OCI-LY3 (cell line): Measurements from ENCODE around the gene MYO9A.
"Not testable (repeated sequence)": the region's sequence is repeated elsewhere in the genome, so short reads cannot be mapped to it uniquely, and the experiment has no call there.

ENCODE experiments used
- H2AFZ ChIP-seq: fragments of 200-600, 300-600 bp; shearing (Covaris generic); 2 replicates; pipeline ENCODE4 v1.6.0; 2014; ENCODE audit warnings: antibody characterized with exemption, low read depth, low read length
- H3K27ac ChIP-seq: fragments of 200-600, 300-600 bp; sonication (generic); 2 replicates; pipeline ENCODE4 v1.5.1; 2014; ENCODE audit warnings: mild to moderate bottlenecking, low read length, moderate library complexity, mixed read lengths
- H3K27me3 ChIP-seq: fragments of 200-600, 300-600 bp; sonication (generic); 2 replicates; pipeline ENCODE4 v1.6.1; 2014; ENCODE audit warnings: low read depth, low read length, mixed read lengths
- H3K36me3 ChIP-seq: fragments of 200-600, 300-600 bp; sonication (generic); replicated peaks from 2 replicates; pipeline ENCODE3; 2014; ENCODE audit warnings: low read depth, low read length, mixed read lengths
- H3K4me1 ChIP-seq: fragments of 300-600, 200-600 bp; sonication (generic); 2 replicates; pipeline ENCODE4 v1.6.1; 2014; ENCODE audit warnings: low read length, mixed read lengths
- H3K4me2 ChIP-seq: fragments of 200-600, 300-600 bp; sonication (generic); 2 replicates; pipeline ENCODE4 v1.6.1; 2014; ENCODE audit warnings: low read length, mixed read lengths
- H3K4me3 ChIP-seq: fragments of 300-600, 200-600 bp; sonication (generic); 2 replicates; pipeline ENCODE4 v1.5.1; 2014; ENCODE audit warnings: antibody characterized with exemption, mild to moderate bottlenecking, low read length, moderate library complexity
- H3K79me2 ChIP-seq: fragments of 300-600, 200-600 bp; shearing (Covaris generic); 2 replicates; pipeline ENCODE4 v1.6.1; 2014; ENCODE audit warnings: mild to moderate bottlenecking, low read length, mixed read lengths
- H3K9ac ChIP-seq: fragments of 300-600, 200-600 bp; shearing (Covaris generic); 2 replicates; pipeline ENCODE4 v1.6.0; 2014; ENCODE audit warnings: mild to moderate bottlenecking, low read length, moderate library complexity
- H3K9me3 ChIP-seq: fragments of 200-600, 300-600 bp; shearing (Covaris generic); 2 replicates; pipeline ENCODE4 v1.6.1; 2014; ENCODE audit warnings: low read length, mixed read lengths; ENCODE audit not compliant: insufficient read depth
- H4K20me1 ChIP-seq: fragments of 200-600, 300-600 bp; sonication (generic); 2 replicates; pipeline ENCODE4 v1.6.1; 2016; ENCODE audit warnings: low read length, mixed read lengths; ENCODE audit not compliant: insufficient read depth
- EZH2phosphoT487 ChIP-seq: fragments of 200-600 bp; shearing (Covaris generic); IDR thresholded peaks from 2 replicates; pipeline ENCODE4 v1.6.1; 2018; ENCODE audit warnings: antibody characterized with exemption, mixed run types, low read depth
- TF ChIP-seq, protein P1 (sequence below): fragments of 200-600, 300-600 bp; sonication (generic); IDR thresholded peaks from 2 replicates; pipeline ENCODE4 v1.5.1; 2014; ENCODE audit warnings: antibody characterized with exemption, low read length, low read depth

MYO9A gene

DNA sequence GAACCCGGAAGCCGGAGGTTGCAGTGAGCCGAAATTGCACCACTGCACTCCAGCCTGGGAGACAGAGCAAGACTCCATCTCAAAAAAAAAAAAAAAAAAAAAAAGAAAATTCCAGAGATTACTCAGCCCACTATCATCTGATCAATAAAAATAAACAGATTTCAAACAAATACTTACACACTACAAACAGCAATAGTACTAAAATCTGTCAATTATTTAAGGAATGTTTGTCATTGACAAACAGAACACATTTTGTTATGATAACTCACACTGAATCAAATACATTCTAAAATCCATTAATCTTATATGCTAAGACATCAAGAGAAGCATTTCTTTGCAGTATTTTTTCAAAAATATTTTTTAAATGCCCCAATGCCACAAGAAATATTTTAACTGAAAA lies 7.6 kb downstream of the MYO9A start:
- Histone ChIP-seq H3K79me2 (peaks cover 81% of the 10 kb centered on the region), H3K4me2 (no peak overlapping the region), H3K27ac (no peak overlapping the region), H3K4me1 (peaks cover 3% of the 10 kb centered on the region), H3K9ac (no peak overlapping the region), H2AFZ (no peak overlapping the region), H3K9me3 (no peaks in the 10 kb centered on the region), H3K4me3 (no peak overlapping the region), H3K36me3 (no peaks in the 10 kb centered on the region), H3K27me3 (no peaks in the 10 kb centered on the region), H4K20me1 (peaks cover 35% of the 10 kb centered on the region)
- no peak for TF ChIP-seq EZH2phosphoT487
- TF ChIP-seq, protein P1, sequence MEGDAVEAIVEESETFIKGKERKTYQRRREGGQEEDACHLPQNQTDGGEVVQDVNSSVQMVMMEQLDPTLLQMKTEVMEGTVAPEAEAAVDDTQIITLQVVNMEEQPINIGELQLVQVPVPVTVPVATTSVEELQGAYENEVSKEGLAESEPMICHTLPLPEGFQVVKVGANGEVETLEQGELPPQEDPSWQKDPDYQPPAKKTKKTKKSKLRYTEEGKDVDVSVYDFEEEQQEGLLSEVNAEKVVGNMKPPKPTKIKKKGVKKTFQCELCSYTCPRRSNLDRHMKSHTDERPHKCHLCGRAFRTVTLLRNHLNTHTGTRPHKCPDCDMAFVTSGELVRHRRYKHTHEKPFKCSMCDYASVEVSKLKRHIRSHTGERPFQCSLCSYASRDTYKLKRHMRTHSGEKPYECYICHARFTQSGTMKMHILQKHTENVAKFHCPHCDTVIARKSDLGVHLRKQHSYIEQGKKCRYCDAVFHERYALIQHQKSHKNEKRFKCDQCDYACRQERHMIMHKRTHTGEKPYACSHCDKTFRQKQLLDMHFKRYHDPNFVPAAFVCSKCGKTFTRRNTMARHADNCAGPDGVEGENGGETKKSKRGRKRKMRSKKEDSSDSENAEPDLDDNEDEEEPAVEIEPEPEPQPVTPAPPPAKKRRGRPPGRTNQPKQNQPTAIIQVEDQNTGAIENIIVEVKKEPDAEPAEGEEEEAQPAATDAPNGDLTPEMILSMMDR: no peak

DNA sequence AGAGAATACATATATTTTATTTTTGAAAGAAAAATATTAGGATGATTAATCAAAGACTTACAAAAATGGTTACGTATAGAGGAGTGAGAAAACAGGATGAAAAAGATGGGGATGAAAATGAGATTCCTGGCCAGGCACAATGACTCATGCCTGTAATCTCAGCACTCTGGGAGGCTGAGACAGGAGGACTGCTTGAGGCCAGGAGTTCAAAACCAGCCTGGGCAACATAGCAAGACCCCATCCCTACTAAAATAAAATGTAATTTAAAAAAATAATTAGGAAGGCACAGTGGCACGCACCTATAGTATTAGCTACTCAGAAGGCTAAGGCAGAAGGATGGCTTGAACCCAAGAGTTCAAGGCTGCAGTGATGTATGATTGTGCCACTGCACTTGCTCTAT lies 11.9 kb downstream of the MYO9A start:
- H3K79me2 ChIP-seq: peaks cover 59% of the 10 kb centered on the region

DNA sequence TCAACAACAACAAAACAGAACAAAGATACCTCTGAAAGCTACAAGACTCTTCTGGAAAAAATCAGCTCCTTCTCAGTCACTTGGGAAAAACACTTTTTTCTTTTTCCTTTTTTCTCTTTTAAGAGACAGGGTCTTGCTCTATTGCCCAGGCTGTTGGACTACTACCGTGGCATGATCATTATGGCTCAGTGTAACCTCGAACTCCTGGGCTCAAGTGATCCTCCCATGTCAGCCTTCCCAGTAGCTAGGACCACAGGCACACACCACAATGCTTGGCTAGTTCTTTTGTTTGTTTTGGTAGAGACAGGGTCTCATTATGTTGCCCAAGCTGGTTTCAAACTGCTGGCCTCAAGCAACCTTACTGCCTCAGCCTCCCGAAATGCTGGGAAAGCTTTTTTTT lies 12.8 kb downstream of the MYO9A start:
- Histone ChIP-seq H3K4me2 (no peak overlapping the region), H3K36me3 (no peaks in the 10 kb centered on the region), H3K27ac (no peak overlapping the region), H4K20me1 (peaks cover 37% of the 10 kb centered on the region), H3K4me1 (peaks cover 18% of the 10 kb centered on the region), H2AFZ (no peak overlapping the region), H3K9ac (no peak overlapping the region), H3K9me3 (no peaks in the 10 kb centered on the region), H3K79me2 (peaks cover 51% of the 10 kb centered on the region), H3K27me3 (no peaks in the 10 kb centered on the region), H3K4me3 (no peak overlapping the region)
- TF ChIP-seq EZH2phosphoT487: no peak
- TF ChIP-seq, protein P1: no peak

More for the DNA sequence above, 11.9 kb downstream of the MYO9A start:
- Histone ChIP-seq H3K9ac (no peak overlapping the region), H2AFZ (no peak overlapping the region), H3K36me3 (no peaks in the 10 kb centered on the region), H3K9me3 (no peaks in the 10 kb centered on the region), H3K27ac (no peak overlapping the region), H4K20me1 (peaks cover 37% of the 10 kb centered on the region), H3K4me1 (peaks cover 18% of the 10 kb centered on the region), H3K4me3 (no peak overlapping the region), H3K27me3 (no peaks in the 10 kb centered on the region), H3K4me2 (no peak overlapping the region)
- TF ChIP-seq, protein P1: no peak
- no peak for TF ChIP-seq EZH2phosphoT487

DNA sequence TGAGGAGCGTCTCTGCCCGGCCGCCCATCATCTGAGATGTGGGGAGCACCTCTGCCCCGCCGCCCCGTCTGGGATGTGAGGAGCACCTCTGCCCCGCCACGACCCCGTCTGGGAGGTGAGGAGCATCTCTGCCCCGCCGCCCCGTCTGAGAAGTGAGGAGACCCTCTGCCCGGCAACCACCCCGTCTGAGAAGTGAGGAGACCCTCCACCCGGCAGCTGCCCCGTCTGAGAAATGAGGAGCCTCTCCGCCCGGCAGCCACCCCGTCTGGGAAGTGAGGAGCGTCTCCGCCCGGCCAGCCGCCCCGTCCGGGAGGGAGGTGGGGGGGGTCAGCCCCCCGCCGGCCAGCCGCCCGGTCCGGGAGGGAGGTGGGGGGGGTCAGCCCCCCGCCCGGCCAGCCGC lies 17.4 kb downstream of the MYO9A start:
- H3K27me3 ChIP-seq, H2AFZ ChIP-seq, H3K9me3 ChIP-seq, H3K4me3 ChIP-seq, H3K9ac ChIP-seq, H3K27ac ChIP-seq, H3K36me3 ChIP-seq, H3K4me2 ChIP-seq: not testable (repeated sequence)
- peaks cover 32% of the 10 kb centered on the region for H3K79me2 ChIP-seq
- H4K20me1 ChIP-seq: peaks cover 27% of the 10 kb centered on the region
- H3K4me1 ChIP-seq: peaks cover 18% of the 10 kb centered on the region

DNA sequence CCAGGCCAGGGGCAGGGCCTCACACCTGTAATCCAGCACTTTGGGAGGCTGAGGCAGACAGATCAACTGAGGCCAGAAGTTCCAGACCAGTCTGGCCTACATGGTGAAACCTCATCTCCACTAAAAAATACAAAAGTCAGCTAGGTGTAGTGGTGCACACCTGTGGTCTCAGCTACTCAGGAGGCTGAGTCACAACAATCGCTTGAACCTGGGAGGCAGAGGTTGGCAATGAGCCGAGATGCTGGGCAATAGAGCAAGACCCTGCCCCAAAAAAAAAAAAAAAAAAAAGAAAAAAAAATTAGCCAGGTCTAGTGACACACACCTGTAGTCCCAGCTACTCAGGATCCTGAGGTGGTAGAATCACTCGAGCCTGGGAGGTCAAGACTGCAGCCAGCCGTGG lies 18.8 kb downstream of the MYO9A start:
- Histone ChIP-seq H3K4me2 (no peak overlapping the region), H3K79me2 (peaks cover 21% of the 10 kb centered on the region), H3K36me3 (peaks cover 7% of the 10 kb centered on the region), H3K27ac (no peak overlapping the region), H3K27me3 (no peaks in the 10 kb centered on the region), H3K9me3 (no peaks in the 10 kb centered on the region), H3K9ac (no peak overlapping the region), H2AFZ (no peak overlapping the region), H3K4me3 (no peak overlapping the region), H4K20me1 (peaks cover 17% of the 10 kb centered on the region), H3K4me1 (peaks cover 17% of the 10 kb centered on the region)
- TF ChIP-seq, protein P1: no peak
